KOPT-K1 (cell line): ENCODE data around the gene UBE2E1.

Source experiments
- H3K27ac ChIP-seq: fragments of 200-600 bp; sonication (generic); 2 replicates; pipeline ENCODE4 v1.5.1; 2016; ENCODE audit warnings: antibody characterized with exemption, mild to moderate bottlenecking, low read depth, low read length; ENCODE audit not compliant: poor library complexity, severe bottlenecking
- H3K36me3 ChIP-seq: fragments of 200-600 bp; sonication (generic); 2 replicates; pipeline ENCODE4 v1.5.1; 2017; ENCODE audit warnings: antibody characterized with exemption, mild to moderate bottlenecking, low read length, moderate library complexity; ENCODE audit not compliant: insufficient read depth
- H3K9me3 ChIP-seq: fragments of 200-600 bp; sonication (generic); 2 replicates; pipeline ENCODE4 v1.5.1; 2017; ENCODE audit warnings: antibody characterized with exemption, low read length, mild to moderate bottlenecking; ENCODE audit not compliant: insufficient read depth, poor library complexity, severe bottlenecking

The UBE2E1 gene

DNA sequence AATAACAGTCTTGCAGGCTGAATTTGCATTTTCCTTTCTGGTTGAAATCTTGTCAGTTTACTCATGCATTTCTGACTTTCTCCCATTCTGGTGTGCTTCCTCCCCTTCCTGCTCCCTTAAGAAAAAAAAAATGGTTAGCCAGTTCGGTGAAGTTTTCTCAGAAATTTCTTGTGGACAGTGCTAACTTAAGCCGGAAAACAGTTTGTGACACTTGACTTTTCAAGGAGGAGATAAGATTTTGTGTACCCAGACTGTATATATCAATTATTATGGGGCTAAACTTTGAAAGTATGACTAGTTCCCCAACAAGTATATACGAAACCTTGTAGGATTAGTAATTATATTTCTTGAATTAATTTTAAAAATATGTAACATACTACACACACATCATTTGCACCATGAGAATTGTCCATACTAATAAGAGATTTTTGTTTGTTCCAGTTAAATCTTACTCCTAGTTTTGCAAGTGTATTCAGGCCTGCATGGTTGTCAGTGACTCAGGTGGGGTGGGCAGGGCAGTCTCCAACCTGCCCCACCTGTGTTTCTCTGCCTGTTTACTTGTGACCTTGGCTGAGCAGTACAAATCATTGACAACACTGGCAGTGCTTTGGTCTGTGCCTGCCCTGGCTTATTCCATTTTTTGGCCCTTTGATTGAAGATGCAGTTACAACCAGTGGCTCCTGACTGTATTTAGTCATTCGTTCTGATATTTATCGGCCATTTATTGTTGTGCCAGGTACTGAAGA is 19.1 kb downstream of the UBE2E1 start:
- H3K9me3 ChIP-seq, result no peaks in the 10 kb centered on the region
- peaks cover 17% of the 10 kb centered on the region for H3K36me3 ChIP-seq
- no peak overlapping the region for H3K27ac ChIP-seq

DNA sequence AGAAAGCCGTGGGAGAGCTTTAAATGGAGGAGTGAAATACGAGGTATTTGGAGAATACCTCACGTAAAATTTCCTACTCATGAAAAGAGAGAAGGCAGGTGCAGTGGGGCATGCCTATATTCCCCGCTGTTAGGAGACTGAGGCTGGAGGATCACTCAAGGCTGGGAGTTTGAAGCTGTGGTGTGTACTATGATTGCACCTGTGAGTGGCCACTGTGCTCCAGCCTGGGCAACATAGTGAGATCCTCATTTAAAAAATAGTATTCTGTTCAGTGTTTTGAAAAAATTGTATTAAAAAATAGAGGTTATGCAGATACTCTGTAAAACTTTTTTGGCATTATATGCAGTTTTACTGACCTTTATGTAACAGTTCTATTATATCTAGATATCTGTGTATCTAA is 20.0 kb downstream of the UBE2E1 start:
- no peaks in the 10 kb centered on the region for H3K9me3 ChIP-seq
- H3K36me3 ChIP-seq, result peaks cover 9% of the 10 kb centered on the region
- no peak overlapping the region for H3K27ac ChIP-seq

DNA sequence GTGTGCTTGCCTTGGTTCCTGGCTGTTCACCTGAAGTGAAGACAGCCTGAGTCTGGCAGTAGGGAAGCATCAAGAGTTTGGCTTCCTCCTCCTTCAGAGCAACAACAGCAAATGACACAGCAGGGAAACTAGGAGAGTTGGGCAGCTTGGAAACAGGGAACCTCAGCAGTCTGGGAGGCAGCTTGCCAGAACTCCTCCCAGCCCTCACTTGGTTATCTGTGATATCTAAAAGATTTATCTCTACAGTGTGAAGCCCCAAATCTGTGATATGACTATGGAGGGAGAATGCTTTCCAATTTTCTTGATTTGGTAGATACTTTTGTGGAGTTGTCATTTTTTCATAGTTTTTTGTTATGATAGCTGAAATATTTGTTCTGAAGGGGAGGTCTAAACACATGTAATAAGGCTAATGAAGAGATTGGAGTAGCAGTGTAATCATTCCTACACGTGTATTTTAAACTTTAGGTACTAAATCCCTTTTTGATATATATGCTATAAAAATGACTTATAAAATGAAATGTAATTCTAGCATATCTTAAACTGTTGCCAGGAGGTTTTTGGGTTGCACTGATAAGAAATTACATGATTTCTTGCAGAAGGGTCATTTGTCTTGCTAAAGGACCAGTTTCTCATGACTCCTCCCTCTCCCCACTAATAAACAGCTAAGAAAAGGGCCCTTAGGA is 20.8 kb downstream of the UBE2E1 start:
- Histone ChIP-seq H3K9me3 (no peaks in the 10 kb centered on the region), H3K36me3 (peaks cover 9% of the 10 kb centered on the region; the same call in 1 of the 2 replicates), H3K27ac (no peak overlapping the region)

DNA sequence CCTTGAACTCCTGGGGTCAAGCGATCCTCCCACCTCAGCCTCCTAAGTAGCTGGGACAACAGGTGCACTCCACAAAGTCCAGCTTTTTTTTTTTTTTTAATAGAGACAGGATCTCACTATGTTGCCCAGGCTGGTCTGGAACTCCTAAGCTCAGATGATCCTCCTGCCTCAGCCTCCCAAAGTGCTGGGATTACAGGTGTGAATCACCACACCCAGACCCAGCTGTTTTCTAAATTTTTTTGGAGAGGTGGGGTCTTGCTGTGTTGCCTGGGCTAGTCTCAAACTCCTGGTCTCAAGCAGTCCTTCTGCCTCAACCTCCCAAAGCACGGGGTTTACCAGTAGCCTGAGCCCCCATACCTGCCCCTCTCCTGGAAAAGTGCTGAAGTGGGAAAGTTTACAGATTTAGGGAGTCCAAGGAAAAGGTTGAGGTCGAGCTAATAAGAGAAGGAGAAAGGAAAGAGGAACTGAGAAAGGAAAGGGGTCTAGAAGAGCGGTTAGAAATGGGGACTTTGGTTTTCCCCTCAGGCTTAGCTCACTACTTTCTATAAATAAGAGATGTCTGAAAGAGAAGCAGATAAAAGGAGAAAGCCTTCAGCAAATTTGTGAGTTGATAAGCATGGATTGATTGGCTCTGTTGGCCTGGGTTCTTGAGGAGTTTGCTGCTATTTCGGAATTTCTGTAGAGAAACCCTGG is 23.6 kb downstream of the UBE2E1 start:
- Histone ChIP-seq H3K27ac (no peak overlapping the region), H3K36me3 (peaks cover 6% of the 10 kb centered on the region; the same call in 1 of the 2 replicates), H3K9me3 (no peaks in the 10 kb centered on the region)

DNA sequence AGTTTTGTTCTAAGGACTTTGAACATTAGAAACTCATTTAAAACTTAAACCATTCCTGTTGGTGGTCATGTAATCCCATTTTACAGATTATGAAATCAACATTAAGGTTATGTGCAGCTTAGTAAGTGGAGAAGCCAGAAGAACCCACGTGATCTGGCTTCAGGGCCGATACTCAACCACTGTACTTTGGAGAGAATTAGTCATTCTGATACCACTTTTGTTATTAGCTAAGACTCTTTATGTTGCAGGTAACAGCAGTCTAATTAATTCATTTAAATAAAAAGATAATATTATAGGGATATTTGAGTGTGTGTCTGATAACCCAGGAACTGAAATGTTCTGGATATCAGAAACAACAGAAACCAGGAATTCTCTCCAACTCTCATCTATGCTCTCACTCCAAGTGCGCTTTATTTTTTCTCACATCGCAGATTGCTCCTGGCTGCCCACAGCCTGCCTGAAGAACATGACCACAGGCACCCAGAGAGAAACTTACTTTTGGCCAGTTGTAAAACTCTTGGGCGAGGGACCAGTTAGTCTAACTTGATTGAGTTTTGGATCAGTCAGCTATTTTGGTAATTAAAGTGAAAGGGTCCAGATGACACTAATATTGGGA is 25.2 kb downstream of the UBE2E1 start:
- no peak overlapping the region for H3K27ac ChIP-seq
- peaks cover 6% of the 10 kb centered on the region; the same call in 1 of the 2 replicates for H3K36me3 ChIP-seq
- H3K9me3 ChIP-seq, result no peaks in the 10 kb centered on the region

DNA sequence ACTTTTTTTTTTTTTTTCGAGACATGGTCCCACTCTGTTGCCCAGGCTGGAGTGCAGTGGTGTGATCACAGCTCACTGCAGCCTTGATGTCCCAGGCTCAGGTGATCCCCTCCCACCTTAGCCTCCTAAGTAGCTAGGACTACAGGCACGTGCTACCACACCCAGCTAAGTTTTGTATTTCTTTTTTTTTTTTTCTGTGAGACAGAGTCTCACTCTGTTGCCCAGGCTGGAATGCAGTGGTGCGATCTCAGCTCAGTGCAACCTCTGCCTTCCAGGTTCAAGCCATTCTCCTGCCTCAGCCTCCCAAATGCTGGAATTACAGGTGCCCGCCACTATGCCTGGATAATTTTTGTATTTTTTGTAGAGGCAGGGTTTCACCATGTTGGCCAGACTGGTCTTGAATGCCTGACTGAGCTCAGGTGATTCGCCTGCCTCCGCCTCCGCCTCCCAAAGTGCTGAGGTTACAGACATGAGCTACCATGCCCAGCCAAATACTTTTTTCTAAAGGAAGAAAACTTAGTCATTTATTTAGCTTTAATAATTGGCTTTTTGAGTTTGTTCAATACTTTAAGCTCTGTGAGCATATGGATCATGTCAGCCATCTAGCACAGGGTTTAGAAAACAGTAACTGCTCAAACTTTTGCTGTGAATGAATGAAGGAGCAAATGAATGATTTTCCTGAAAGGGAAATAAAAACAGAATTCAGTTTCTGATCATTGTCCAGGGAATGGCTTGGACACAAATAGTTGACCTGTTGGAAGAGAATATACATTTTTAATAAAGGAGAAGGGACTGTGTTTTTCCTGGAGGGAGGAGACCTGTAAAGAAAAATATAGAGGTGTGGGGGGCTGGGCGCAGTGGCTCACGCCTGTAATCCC is 26.0 kb downstream of the UBE2E1 start:
- no peaks in the 10 kb centered on the region for H3K36me3 ChIP-seq
- no peaks in the 10 kb centered on the region for H3K9me3 ChIP-seq
- H3K27ac ChIP-seq, result no peak overlapping the region

DNA sequence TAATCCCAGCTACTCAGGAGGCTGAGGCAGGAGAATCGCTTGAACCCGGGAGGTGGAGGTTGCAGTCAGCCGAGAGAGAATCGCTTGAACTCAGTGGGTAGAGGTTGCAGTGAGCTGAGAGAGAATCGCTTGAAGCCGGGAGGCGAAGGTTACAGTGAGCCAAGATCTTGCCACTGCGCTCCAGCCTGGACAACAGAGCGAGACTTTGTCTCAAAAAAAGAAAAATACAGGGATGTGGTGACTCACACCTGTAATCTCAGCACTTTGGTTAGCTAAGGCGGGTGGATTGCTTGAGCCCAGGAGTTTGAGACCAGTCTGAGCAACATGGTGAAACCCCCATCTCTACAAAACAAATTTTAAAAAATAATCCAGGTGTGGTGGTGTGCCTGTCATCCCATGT is 26.8 kb downstream of the UBE2E1 start:
- Histone ChIP-seq H3K9me3 (no peaks in the 10 kb centered on the region), H3K36me3 (no peaks in the 10 kb centered on the region), H3K27ac (no peak overlapping the region)

DNA sequence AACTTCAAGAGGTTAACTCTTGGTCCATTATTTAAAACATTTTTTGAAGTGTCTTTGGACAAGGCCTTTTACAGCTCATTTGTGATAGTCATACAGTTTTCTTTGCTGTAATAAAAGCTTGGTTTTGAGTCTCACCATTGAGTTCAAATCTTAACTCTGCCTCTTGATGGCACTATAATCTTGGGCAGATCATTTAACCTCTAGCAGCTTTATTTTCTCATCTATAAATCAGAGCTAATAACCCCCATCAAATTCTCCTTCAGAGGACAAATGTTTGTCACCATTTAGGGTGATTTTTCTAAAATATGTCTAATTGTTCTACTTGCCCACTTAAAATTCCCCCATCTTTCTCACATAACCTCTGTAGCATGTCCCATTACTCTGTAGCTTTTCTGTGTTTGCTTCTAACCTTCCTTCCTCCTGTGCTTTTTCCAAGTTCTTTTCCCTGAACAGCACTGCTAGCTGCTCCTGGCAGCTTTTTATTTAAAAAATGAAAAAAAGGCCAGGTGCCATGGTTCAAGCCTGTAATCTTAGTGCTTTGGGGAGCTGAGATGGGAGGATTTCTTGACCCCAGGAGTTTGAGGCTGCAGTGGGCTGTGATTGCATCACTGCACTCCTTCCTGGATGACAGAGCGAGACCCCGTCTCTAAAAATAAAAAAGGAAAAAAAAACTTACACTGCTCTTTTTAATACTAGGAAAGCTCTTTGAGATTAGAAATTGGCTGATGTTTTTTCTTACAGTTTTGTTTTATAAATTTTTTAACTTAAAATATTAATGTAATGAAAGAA is 28.5 kb downstream of the UBE2E1 start:
- Histone ChIP-seq H3K27ac (no peak overlapping the region), H3K9me3 (no peaks in the 10 kb centered on the region), H3K36me3 (no peaks in the 10 kb centered on the region)

DNA sequence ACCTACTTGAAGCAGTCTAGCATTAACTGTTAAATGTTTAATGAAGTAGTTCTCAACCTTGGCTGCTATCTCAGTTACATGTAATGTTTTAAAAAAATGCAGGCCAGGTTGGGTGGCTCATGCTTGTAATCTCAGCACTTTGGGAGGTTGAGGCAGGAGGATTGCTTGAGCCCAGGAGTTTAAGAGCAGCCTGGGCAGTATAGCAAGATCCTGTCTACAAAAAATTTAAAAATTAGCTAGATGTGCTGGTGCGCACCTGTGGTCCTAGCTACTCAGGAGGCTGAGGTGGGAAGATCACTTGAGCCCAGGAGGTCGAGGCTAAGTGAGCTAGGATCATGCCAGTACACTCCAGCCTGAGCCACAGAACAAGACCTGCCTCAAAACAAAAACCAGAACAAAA is 29.3 kb downstream of the UBE2E1 start:
- Histone ChIP-seq H3K36me3 (no peaks in the 10 kb centered on the region), H3K9me3 (no peaks in the 10 kb centered on the region), H3K27ac (no peak overlapping the region)

DNA sequence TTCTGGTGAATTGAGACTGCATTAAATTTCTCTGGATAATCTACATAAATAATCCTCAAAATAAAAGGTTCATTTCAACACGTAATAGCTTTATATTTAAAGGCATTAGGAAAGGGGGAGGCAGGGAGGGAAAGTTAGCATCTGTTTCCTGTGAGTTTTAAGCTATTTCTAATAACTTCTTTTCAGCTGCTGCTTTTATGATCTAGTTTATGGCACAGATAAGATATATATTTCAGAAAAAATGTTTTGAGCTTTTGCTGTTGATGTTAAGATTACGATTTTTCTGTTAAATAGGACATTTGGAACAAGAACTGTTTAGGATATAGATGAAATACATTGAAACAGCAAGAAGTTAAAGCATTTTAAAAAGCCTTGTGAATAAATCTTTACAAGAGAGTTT is 30.0 kb downstream of the UBE2E1 start:
- Histone ChIP-seq H3K9me3 (no peaks in the 10 kb centered on the region), H3K36me3 (no peaks in the 10 kb centered on the region), H3K27ac (no peak overlapping the region)

DNA sequence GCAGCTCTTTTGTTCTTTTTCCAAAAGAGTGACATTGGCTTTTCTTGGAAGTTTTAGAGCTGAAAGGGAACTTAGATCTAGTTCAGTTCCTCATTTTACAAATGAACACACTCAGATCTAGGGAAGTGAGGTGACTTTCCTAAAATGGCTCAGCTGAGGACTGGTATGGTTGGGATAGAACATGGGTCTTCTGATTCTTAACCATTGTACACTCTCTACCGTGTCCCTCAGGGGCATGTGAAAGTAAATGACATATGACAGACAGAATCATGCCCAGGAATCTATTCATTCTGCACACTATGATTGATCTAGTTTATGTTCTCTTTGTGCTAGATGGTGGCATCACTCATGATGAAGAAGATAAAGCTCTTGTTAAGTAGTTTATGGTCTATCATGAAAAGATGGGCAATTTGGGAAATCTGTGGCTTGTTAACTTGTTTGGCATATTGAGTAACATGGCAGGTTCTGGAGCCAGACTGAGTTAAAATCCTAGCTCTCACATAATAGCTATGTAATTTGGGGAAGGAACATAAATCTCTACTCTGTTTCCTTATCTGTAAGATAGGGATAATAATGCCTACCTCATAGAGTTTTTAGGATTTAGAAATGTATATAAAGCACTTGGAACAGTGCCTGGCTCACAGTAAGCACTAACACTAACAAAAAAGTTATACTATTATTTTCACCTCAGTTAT is 30.9 kb downstream of the UBE2E1 start:
- no peaks in the 10 kb centered on the region for H3K9me3 ChIP-seq
- no peak overlapping the region for H3K27ac ChIP-seq
- H3K36me3 ChIP-seq, result no peaks in the 10 kb centered on the region

DNA sequence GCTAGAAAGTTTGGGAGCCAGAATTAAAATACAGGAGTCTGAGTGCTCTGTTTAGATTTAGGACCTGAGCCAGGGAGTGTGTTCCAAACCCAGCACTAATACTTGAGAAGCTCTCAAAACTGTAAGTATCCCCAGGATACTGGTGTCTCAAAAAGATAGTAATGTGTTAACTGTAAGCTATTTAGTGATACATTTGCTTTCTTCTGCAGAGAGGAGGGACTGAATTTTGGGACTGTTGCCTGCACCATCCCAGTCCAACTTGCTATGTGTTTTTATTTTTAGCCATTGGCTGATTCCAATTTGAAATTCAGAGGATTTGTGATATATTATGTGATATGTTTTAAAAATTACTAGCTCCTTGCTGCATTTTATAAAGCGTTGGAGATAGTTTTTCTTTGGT is 31.5 kb downstream of the UBE2E1 start:
- no peak overlapping the region for H3K27ac ChIP-seq
- no peaks in the 10 kb centered on the region for H3K9me3 ChIP-seq
- no peaks in the 10 kb centered on the region for H3K36me3 ChIP-seq

DNA sequence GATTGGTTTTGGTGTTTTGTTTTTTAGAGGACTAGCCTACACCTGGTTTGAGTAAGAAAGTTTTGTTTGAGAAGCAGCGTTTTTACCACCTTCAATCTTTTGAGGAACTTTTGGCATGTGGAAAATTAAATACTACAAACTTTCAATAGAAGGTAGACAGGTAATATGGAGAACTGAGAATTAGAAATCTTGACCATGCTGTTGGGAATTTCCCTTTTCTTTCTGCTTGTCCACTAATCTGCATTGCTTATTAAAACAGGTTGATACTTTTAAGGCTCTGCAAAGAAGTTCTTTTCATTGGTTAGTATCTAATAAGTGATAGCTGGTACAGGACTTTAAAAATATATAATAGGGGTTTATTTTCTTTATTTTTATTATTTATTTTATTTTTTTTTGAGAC is 31.9 kb downstream of the UBE2E1 start:
- H3K27ac ChIP-seq, result no peak overlapping the region
- no peaks in the 10 kb centered on the region for H3K9me3 ChIP-seq
- H3K36me3 ChIP-seq, result no peaks in the 10 kb centered on the region
